K562 (cell line): Measurements from ENCODE around the gene LDOC1. TPM values are rescaled to one million over a fixed set of nuclear protein-coding genes. Genes with fewer than 3 reads are reported as not detected.

Source experiments
- ATAC-seq: fragments of 200-7000 bp; cut with Tn5 transposase; 3 replicates; pipeline ENCODE4 v1.9.1; 2020; ENCODE audit warnings: moderate library complexity
- BruUV-seq: library from RNA; stranded (reverse); fragments of 400-500 nt; replicated peaks from 2 replicates; lab custom pipeline; 2021; lab: Mats Ljungman, UMichigan
- CTCF ChIA-PET: fragments of 300-600 bp; formaldehyde crosslinking; extraction: SDS; loops from one replicate; lab custom pipeline; 2021; ENCODE audit warnings: low intra/inter-chr PET ratio; lab: Yijun Ruan, JAX
- POLR2A ChIA-PET: fragments of 300-600, 350-650 bp; sonication (Branson Sonifier 250); formaldehyde crosslinking; extraction: SDS; loops from one replicate; lab custom pipeline; 2021; ENCODE audit warnings: antibody characterized with exemption, inconsistent platforms; lab: Yijun Ruan, JAX
- DNase-seq, 4 experiments: peaks; one replicate each; pipeline versions ENCODE4 v3.0.0 to v3.0.0-alpha.2; 2011 to 2018; ENCODE audit warnings: low spot score in 3 of 4, mixed read lengths in 3 of 4; ENCODE audit errors: extremely low read depth in 1 of 4
- FAIRE-seq: peaks from 2 replicates; lab custom pipeline; 2011; peaks lifted over from hg19 to GRCh38; lab: Jason Lieb, UNC
- H2AFZ ChIP-seq: 2 replicates; pipeline ENCODE4 v1.6.0; 2011; ENCODE audit warnings: low read depth, low read length, control low read depth, inconsistent platforms
- H3K27ac ChIP-seq: fragments of 200-600 bp; 3 replicates; pipeline ENCODE4 v1.8.0; 2011; ENCODE audit warnings: low read depth, mild to moderate bottlenecking, control low read depth, inconsistent platforms, low read length, moderate library complexity, mixed read lengths; ENCODE audit errors: extremely low read depth
- H3K27me3 ChIP-seq, 2 experiments: fragments of 300-600 bp in 1 of 2; 2 replicates in 1 of 2; 3 replicates in 1 of 2; pipeline versions ENCODE4 v1.6.0 to v1.8.0; 2011; ENCODE audit warnings: inconsistent platforms in 2 of 2, low read length in 2 of 2, mild to moderate bottlenecking in 1 of 2, mixed read lengths in 1 of 2, moderate library complexity in 1 of 2; ENCODE audit not compliant: control insufficient read depth in 2 of 2, insufficient read depth in 2 of 2
- H3K36me3 ChIP-seq: fragments of 300-600 bp; 3 replicates; pipeline ENCODE4 v1.8.0; 2011; ENCODE audit warnings: mild to moderate bottlenecking, low read length, inconsistent platforms; ENCODE audit not compliant: control insufficient read depth, insufficient read depth
- H3K4me1 ChIP-seq, 2 experiments: fragments of 200-600 bp in 1 of 2; replicated peaks in 1 of 2; 2 replicates in 1 of 2; 3 replicates in 1 of 2; pipeline versions ENCODE4 v1.5.1 to v1.8.0; 2011; ENCODE audit warnings: inconsistent platforms in 2 of 2, low read length in 2 of 2, mild to moderate bottlenecking in 1 of 2, mixed read lengths in 1 of 2, moderate library complexity in 1 of 2; ENCODE audit not compliant: control insufficient read depth in 2 of 2, insufficient read depth in 2 of 2
- H3K4me2 ChIP-seq: 2 replicates; pipeline ENCODE4 v1.6.1; 2011; ENCODE audit warnings: low read length, control low read depth, inconsistent platforms, mixed read lengths; ENCODE audit not compliant: insufficient read depth
- H3K4me3 ChIP-seq: fragments of 200-600 bp; sonication (generic), shearing (Covaris generic); 2 replicates; pipeline ENCODE4 v1.5.1; 2016; ENCODE audit warnings: control low read depth, inconsistent platforms
- H3K79me2 ChIP-seq: fragments of 200-600 bp; 3 replicates; pipeline ENCODE4 v1.8.0; 2011; ENCODE audit warnings: low read length, inconsistent platforms; ENCODE audit not compliant: control insufficient read depth, insufficient read depth
- H3K9ac ChIP-seq, 2 experiments: 2 replicates each; pipeline versions ENCODE4 v1.6.0 to v1.6.1; 2011; ENCODE audit warnings: low read depth in 2 of 2, low read length in 2 of 2, control low read depth in 1 of 2, inconsistent platforms in 1 of 2, mild to moderate bottlenecking in 1 of 2, mixed read lengths in 1 of 2; ENCODE audit not compliant: insufficient read depth in 1 of 2
- H3K9me1 ChIP-seq: one replicate; pipeline ENCODE4 v1.6.0; 2011; ENCODE audit warnings: inconsistent platforms, mild to moderate bottlenecking, low read length, moderate library complexity; ENCODE audit not compliant: control insufficient read depth, insufficient read depth
- H3K9me3 ChIP-seq: replicated peaks from 2 replicates; pipeline ENCODE4 v1.5.1; 2011; ENCODE audit warnings: low read depth, low read length, inconsistent platforms; ENCODE audit not compliant: control insufficient read depth, insufficient read depth
- H4K20me1 ChIP-seq: replicated peaks from 2 replicates; pipeline ENCODE4 v1.6.1; 2011; ENCODE audit warnings: low read length, inconsistent platforms, mixed read lengths; ENCODE audit not compliant: control insufficient read depth, insufficient read depth
- ARID3B ChIP-seq: fragments of 250-450 bp; sonication (Bioruptor Pico); IDR thresholded peaks from 2 replicates; pipeline ENCODE4 v1.4.0; 2020; ENCODE audit warnings: borderline replicate concordance
- HES1 ChIP-seq: fragments of 450-650 bp; IDR thresholded peaks from 2 replicates; pipeline ENCODE4 v1.6.1; 2016; ENCODE audit warnings: low read depth, mild to moderate bottlenecking, moderate library complexity
- HNRNPH1 ChIP-seq: fragments of 200-400 bp; formaldehyde crosslinking; optimal IDR thresholded peaks from 2 replicates; pipeline ENCODE3; 2017; ENCODE audit warnings: low read depth, mild to moderate bottlenecking, low read length, moderate library complexity
- HOXB6 ChIP-seq: fragments of 250-450 bp; sonication (Bioruptor Pico); IDR thresholded peaks from 2 replicates; pipeline ENCODE4 v1.5.1; 2022; ENCODE audit warnings: mild to moderate bottlenecking, borderline replicate concordance
- JUND ChIP-seq, 2 experiments: IDR thresholded peaks; 2 replicates in 1 of 2; 3 replicates in 1 of 2; pipeline ENCODE4 v1.6.1; 2011; ENCODE audit warnings: borderline replicate concordance in 2 of 2, low read depth in 2 of 2, low read length in 2 of 2, improper control_type of control experiment in 1 of 2, missing biosample characterization in 1 of 2, missing genetic modification characterization in 1 of 2, missing genetic modification reagents in 1 of 2
- KLF16 ChIP-seq: IDR thresholded peaks from 2 replicates; pipeline ENCODE4 v1.6.1; 2016; ENCODE audit warnings: antibody characterized with exemption
- NR3C1 ChIP-seq: sonication (generic); formaldehyde crosslinking; IDR thresholded peaks from 2 replicates; pipeline ENCODE4 v1.8.1; 2022; ENCODE audit warnings: missing genetic modification reagents
- RFX7 ChIP-seq: fragments of 250-450 bp; sonication (Bioruptor Pico); IDR thresholded peaks from 2 replicates; pipeline ENCODE4 v1.5.1; 2021; ENCODE audit warnings: mild to moderate bottlenecking
- WGBS: fragments of 100-300 bp; shearing (Covaris generic); methylation state at CpG from one replicate; pipeline ENCODE4 v1.1.6; 2016; ENCODE audit warnings: low coverage, mixed read lengths; ENCODE audit not compliant: insufficient coverage; ENCODE audit errors: missing lambda C conversion rate; 5-methylcytosine and 5-hydroxymethylcytosine counted together
- in situ Hi-C: fragments of 300-500 bp; cut with MboI; formaldehyde crosslinking; loops from 4 replicates; pipeline ENCODE4 v1.15.0; 2018; ENCODE audit warnings: inconsistent platforms, mixed read lengths
- intact Hi-C: fragments of 100-400 bp; cut with micrococcal nuclease; formaldehyde crosslinking; loops from 2 replicates; pipeline ENCODE4 v1.14.2; 2022
- polyA plus RNA-seq, 8 experiments: library from polyadenylated mRNA; depleted of rRNA in 4 of 8; stranded (reverse) in 5 of 8; unstranded in 3 of 8; fragments of >200 nt; fragmentation: Nextera tagmentation in 2 of 8; fragmentation: Illumina TruSeq in 1 of 8; extraction: Ambion mirVana in 2 of 8; extraction: Trizol in 1 of 8; gene quantifications; 2 replicates each; pipeline versions ENCODE4 v1.2.1 to v1.2.3, GENCODE V29; 2011 to 2014; ENCODE audit warnings: inconsistent platforms in 1 of 8, missing spikeins in 1 of 8
- total RNA-seq, 7 experiments: library from RNA; depleted of rRNA in 6 of 7; stranded (reverse); fragments of >200 nt in 6 of 7; fragmentation: Illumina TruSeq in 2 of 7; extraction: Trizol in 2 of 7; gene quantifications; 2 replicates each; pipeline versions ENCODE4 v1.2.1 to v1.2.3, GENCODE V29; 2011 to 2021; ENCODE audit warnings: low replicate concordance in 1 of 7

LDOC1 gene
- total and polyA plus RNA-seq, 9 of the 15 experiments (the other 6 are each of a cell fraction or from before 2014, with no cell fraction given), result 0.65 to 3.4 (median 0.95) TPM; not detected in 2

- H4K20me1 ChIP-seq, result no peaks in the 10 kb centered on the region
- H3K36me3 ChIP-seq, result no peaks in the 10 kb centered on the region
- H3K9ac ChIP-seq, result no peak overlapping the region
- no peaks in the 10 kb centered on the region for H3K9me3 ChIP-seq
- in situ Hi-C loops (no loop called here), intact Hi-C loops (no loop called here)
- CTCF ChIA-PET, result no interaction called here
- no peaks in the 10 kb centered on the region for H3K9me1 ChIP-seq
- DNase-seq, result no peak
- H3K27ac ChIP-seq, result no peak overlapping the region
- 0% methylated on average over 1 of the region's 1 CpG for WGBS
- H3K79me2 ChIP-seq, result no peaks in the 10 kb centered on the region
- POLR2A ChIA-PET, result no interaction called here
- no peak overlapping the region for H2AFZ ChIP-seq
- FAIRE-seq, result no peak
- H3K4me2 ChIP-seq, result no peak overlapping the region
- H3K4me1 ChIP-seq, result no peaks in the 10 kb centered on the region
- H3K4me3 ChIP-seq, result no peak overlapping the region
- TF ChIP-seq HOXB6 (CRISPR knock-in tag) (no peak), HNRNPH1 (no peak), RFX7 (CRISPR knock-in tag) (no peak), JUND (IDR thresholded peaks at IDR 0.05; ENCODE audit: borderline replicate concordance, low read depth, low read length) (no peak), JUND (tag; IDR thresholded peaks at IDR 0.05; ENCODE audit: borderline replicate concordance, low read depth, low read length) (no peak), NR3C1 (CRISPR knock-in tag) (no peak), HES1 (no peak), ARID3B (no peak), KLF16 (no peak)
- H3K27me3 ChIP-seq, result no peaks in the 10 kb centered on the region
- BruUV-seq, result no TSS peak
- ATAC-seq, result no peak
Measured at GRCh38 chrX:141214196-141214595, 37.3 kb upstream of the LDOC1 start.
